SU-DHL-6 (cell line): ENCODE data around the gene RABL6.

Experiments used
- H2AFZ ChIP-seq: fragments of 200-600 bp; sonication (generic); 2 replicates; pipeline ENCODE4 v1.6.1; 2014; ENCODE audit warnings: low read depth, mild to moderate bottlenecking, moderate library complexity, mixed read lengths, antibody characterized with exemption, low read length; ENCODE audit not compliant: severe bottlenecking
- H3F3A ChIP-seq: fragments of 200-600 bp; shearing (Covaris generic); 2 replicates; pipeline ENCODE4 v1.6.0; 2016; ENCODE audit warnings: antibody characterized with exemption, mild to moderate bottlenecking; ENCODE audit not compliant: insufficient read depth
- H3K27ac ChIP-seq: fragments of 200-600 bp; sonication (generic); 2 replicates; pipeline ENCODE4 v1.5.1; 2016; ENCODE audit warnings: low read depth, mild to moderate bottlenecking, low read length, moderate library complexity, mixed read lengths
- H3K27me3 ChIP-seq: fragments of 200-600 bp; sonication (generic), shearing (Covaris generic); 2 replicates; pipeline ENCODE4 v1.6.0; 2014; ENCODE audit warnings: mild to moderate bottlenecking, low read length
- H3K36me3 ChIP-seq: fragments of 200-600 bp; sonication (generic); 2 replicates; pipeline ENCODE4 v1.6.1; 2014; ENCODE audit warnings: mild to moderate bottlenecking, low read length, mixed read lengths
- H3K4me2 ChIP-seq: fragments of 300-600, 200-600 bp; shearing (Covaris generic), sonication (generic); 2 replicates; pipeline ENCODE4 v1.6.0; 2014; ENCODE audit warnings: low read length, low read depth, mild to moderate bottlenecking; ENCODE audit not compliant: poor library complexity, severe bottlenecking
- H3K4me3 ChIP-seq: fragments of 200-600 bp; sonication (generic); 2 replicates; pipeline ENCODE4 v1.5.1; 2014; ENCODE audit warnings: antibody characterized with exemption, low read length, mild to moderate bottlenecking, mixed read lengths; ENCODE audit not compliant: insufficient read depth, poor library complexity, severe bottlenecking
- H3K79me2 ChIP-seq: fragments of 200-600 bp; sonication (generic); 2 replicates; pipeline ENCODE4 v1.6.1; 2014; ENCODE audit warnings: mild to moderate bottlenecking, low read length, moderate library complexity; ENCODE audit not compliant: insufficient read depth
- H3K9ac ChIP-seq: fragments of 200-600 bp; sonication (generic); 2 replicates; pipeline ENCODE4 v1.7.0; 2014; ENCODE audit warnings: mild to moderate bottlenecking, low read length
- H3K9me2 ChIP-seq: fragments of 200-600 bp; sonication (generic); replicated peaks from 2 replicates; pipeline ENCODE4 v1.6.1; 2014; ENCODE audit warnings: low read length; ENCODE audit not compliant: insufficient read depth
- H3K9me3 ChIP-seq: fragments of 200-600 bp; sonication (generic); 2 replicates; pipeline ENCODE4 v1.6.1; 2014; ENCODE audit warnings: low read length, mixed read lengths; ENCODE audit not compliant: insufficient read depth
- H4K20me1 ChIP-seq: fragments of 200-600 bp; sonication (generic); 2 replicates; pipeline ENCODE4 v1.6.1; 2014; ENCODE audit warnings: low read depth, mild to moderate bottlenecking, antibody characterized with exemption, low read length, moderate library complexity, mixed read lengths
- EZH2phosphoT487 ChIP-seq: fragments of 200-600 bp; sonication (generic), shearing (Covaris generic); conservative IDR thresholded peaks from 2 replicates; pipeline ENCODE4 v1.6.1; 2018; ENCODE audit warnings: mild to moderate bottlenecking, antibody characterized with exemption, low read length, moderate library complexity, mixed read lengths
- TF ChIP-seq, protein P1 (sequence below): fragments of 200-600 bp; sonication (generic); IDR thresholded peaks from one replicate; pipeline ENCODE4 v1.5.1; 2017; ENCODE audit warnings: antibody characterized with exemption, mild to moderate bottlenecking, low read length, moderate library complexity; ENCODE audit not compliant: insufficient read depth, poor library complexity, severe bottlenecking

The RABL6 gene

DNA sequence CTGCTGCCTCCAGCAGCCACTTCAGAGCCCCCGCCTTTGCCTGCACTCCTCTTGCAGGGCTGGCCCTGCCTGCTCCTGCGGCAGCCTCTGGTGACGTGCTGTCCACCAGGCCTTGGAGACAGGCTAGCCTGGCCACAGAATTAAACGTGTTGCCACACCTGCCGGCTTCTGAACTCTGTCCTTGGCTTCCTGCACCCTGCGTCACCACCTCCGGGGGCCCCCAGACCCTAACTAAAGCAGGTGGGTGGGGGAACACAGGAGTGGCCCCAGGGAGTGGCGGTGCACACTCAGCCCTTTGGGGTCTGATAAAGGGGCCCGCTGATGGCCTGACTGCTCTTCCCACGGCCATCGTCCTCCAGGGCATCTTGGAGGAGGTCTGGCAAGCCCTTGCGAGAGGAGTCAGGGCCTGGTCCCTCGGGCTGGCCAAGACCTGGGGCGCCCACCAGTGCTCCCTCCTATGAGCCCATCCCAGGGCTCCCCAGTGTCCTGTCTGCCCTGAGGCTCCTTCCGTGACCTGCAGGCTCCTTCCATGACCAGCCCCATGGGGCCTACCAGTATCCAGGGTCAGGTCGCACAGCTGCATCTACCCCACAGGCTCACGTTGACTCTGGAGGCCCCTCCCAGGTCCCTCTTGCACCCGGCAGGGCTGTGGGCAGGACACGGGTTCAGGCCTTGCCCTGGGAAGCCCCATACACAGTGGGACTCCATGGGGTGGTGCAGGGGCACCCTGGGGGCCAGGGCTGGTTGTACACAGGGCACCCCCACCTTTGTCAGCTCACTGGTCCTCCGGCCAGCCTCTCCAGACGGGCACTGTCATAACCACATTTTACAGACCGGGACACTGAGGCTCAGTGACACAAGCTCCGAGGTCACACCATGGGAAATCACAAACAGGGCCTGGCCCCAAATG, 43.4 kb downstream of the RABL6 start:
- H3K27ac ChIP-seq: no peak overlapping the region
- no peaks in the 10 kb centered on the region for H3K9me2 ChIP-seq
- no peaks in the 10 kb centered on the region for H4K20me1 ChIP-seq
- no peaks in the 10 kb centered on the region for H3K9me3 ChIP-seq
- no peaks in the 10 kb centered on the region for H3K27me3 ChIP-seq
- no peaks in the 10 kb centered on the region for H3K79me2 ChIP-seq
- H3K4me2 ChIP-seq: no peak overlapping the region
- TF ChIP-seq EZH2phosphoT487: no peak
- TF ChIP-seq, protein P1, sequence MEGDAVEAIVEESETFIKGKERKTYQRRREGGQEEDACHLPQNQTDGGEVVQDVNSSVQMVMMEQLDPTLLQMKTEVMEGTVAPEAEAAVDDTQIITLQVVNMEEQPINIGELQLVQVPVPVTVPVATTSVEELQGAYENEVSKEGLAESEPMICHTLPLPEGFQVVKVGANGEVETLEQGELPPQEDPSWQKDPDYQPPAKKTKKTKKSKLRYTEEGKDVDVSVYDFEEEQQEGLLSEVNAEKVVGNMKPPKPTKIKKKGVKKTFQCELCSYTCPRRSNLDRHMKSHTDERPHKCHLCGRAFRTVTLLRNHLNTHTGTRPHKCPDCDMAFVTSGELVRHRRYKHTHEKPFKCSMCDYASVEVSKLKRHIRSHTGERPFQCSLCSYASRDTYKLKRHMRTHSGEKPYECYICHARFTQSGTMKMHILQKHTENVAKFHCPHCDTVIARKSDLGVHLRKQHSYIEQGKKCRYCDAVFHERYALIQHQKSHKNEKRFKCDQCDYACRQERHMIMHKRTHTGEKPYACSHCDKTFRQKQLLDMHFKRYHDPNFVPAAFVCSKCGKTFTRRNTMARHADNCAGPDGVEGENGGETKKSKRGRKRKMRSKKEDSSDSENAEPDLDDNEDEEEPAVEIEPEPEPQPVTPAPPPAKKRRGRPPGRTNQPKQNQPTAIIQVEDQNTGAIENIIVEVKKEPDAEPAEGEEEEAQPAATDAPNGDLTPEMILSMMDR: no peak
- no peak overlapping the region for H2AFZ ChIP-seq
- no peak overlapping the region for H3K4me3 ChIP-seq
- H3F3A ChIP-seq: no peaks in the 10 kb centered on the region
- no peak overlapping the region for H3K9ac ChIP-seq
- H3K36me3 ChIP-seq: no peaks in the 10 kb centered on the region

DNA sequence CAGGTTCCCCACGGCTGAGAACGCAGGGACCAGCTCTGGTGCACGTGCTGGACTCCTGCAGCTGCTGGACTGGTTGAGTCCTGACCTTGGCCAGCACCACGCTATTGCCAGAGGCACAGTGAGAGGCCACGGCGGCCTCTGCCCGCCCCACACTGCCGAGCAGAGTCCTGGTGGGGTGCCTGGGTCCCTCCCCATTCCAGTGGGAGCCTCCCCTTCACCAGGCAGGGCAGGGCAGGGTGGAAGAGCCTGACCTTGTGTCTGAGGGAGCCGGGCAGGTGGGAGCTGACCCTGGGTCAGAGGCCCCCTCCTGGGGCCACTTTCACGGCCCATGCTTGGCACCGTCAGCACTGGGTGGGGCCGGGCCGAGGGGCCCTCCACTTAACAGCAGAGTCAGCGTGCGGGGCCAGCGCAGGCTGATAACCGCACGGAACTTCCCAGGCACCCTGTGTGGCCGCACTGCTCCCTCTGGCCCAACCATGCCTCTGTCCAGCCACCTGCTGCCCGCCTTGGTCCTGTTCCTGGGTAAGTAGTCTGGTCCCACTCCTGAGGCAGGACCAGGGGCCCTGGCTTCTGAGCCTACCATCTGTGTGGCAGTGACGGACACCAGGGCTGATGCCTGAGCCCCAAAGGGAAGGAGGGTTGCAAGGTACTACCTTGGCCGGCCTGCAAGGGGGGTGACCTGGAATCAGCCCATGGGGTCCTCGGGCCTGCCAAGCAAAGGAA, 44.4 kb downstream of the RABL6 start, which contains the start of gene MAMDC4:
Gene MAMDC4, plus strand, starts transcription at position 406 of the 723 bp plus-strand sequence. Its CDS starts 71 bp downstream, at position 477.
- Histone ChIP-seq H3K27me3 (no peaks in the 10 kb centered on the region), H3K79me2 (no peaks in the 10 kb centered on the region), H3K4me2 (no peak within 1 kb of the TSS), H3K9me2 (no peaks in the 10 kb centered on the region), H3F3A (no peaks in the 10 kb centered on the region), H3K4me3 (no peak within 1 kb of the TSS), H2AFZ (no peak within 1 kb of the TSS), H3K9me3 (no peaks in the 10 kb centered on the region), H3K27ac (no peak within 1 kb of the TSS), H3K36me3 (no peaks in the 10 kb centered on the region), H4K20me1 (no peaks in the 10 kb centered on the region), H3K9ac (no peak within 1 kb of the TSS)
- TF ChIP-seq, protein P1: no peak
- TF ChIP-seq EZH2phosphoT487: no peak

- H3K27ac ChIP-seq: no peak overlapping the region
- H3F3A ChIP-seq: no peaks in the 10 kb centered on the region
- H3K9ac ChIP-seq: no peak overlapping the region
- H3K36me3 ChIP-seq: no peaks in the 10 kb centered on the region
- H3K27me3 ChIP-seq: no peaks in the 10 kb centered on the region
- H3K9me3 ChIP-seq: no peaks in the 10 kb centered on the region
- TF ChIP-seq EZH2phosphoT487: no peak
- TF ChIP-seq, protein P1: no peak
- no peak overlapping the region for H3K4me3 ChIP-seq
- no peaks in the 10 kb centered on the region for H3K79me2 ChIP-seq
- no peaks in the 10 kb centered on the region for H3K9me2 ChIP-seq
- H4K20me1 ChIP-seq: no peaks in the 10 kb centered on the region
- no peak overlapping the region for H2AFZ ChIP-seq
- no peak overlapping the region for H3K4me2 ChIP-seq
Measured at GRCh38 chr9:136852664-136853595, 45.2 kb downstream of the RABL6 start.
